Common myeloid progenitor, CD34-positive (primary cell): ENCODE data around the gene FAM13C.

Source experiments
- CTCF ChIA-PET: fragments of 350-600 bp; sonication (Branson Sonifier 250); formaldehyde crosslinking; loops from one replicate; lab custom pipeline; 2021; ENCODE audit warnings: antibody characterized with exemption; lab: Charles Lee
- POLR2A ChIA-PET: fragments of 350-600 bp; sonication (Branson Sonifier 250); formaldehyde crosslinking; loops from one replicate; lab custom pipeline; 2021; ENCODE audit warnings: antibody characterized with exemption; lab: Charles Lee
- DNase-seq, 3 donors: peaks; one replicate each; pipeline versions ENCODE4 v3.0.0 to v3.0.0-alpha.2; 2013
- H3K27ac ChIP-seq, 2 experiments: 1 replicate in 1 of 2; 2 replicates in 1 of 2; pipeline ENCODE4 v1.7.0; 2013; ENCODE audit warnings: inconsistent platforms in 2 of 2, low read length in 2 of 2, mild to moderate bottlenecking in 2 of 2, low read depth in 1 of 2, moderate library complexity in 1 of 2; ENCODE audit not compliant: severe bottlenecking in 2 of 2, insufficient read depth in 1 of 2, poor library complexity in 1 of 2
- H3K27me3 ChIP-seq, 5 experiments: replicated peaks in 2 of 5; 1 replicate in 3 of 5; 2 replicates in 2 of 5; pipeline versions ENCODE4 v1.6.1 to v1.7.0; 2013; ENCODE audit warnings: low read length in 4 of 5, mild to moderate bottlenecking in 2 of 5, moderate library complexity in 2 of 5, inconsistent platforms in 1 of 5; ENCODE audit not compliant: insufficient read depth in 5 of 5, control insufficient read depth in 4 of 5
- H3K36me3 ChIP-seq, 4 experiments: 1 replicate in 2 of 4; 2 replicates in 2 of 4; pipeline versions ENCODE4 v1.6.1 to v1.7.0; 2013; ENCODE audit warnings: low read length in 3 of 4, control low read depth in 1 of 4, mild to moderate bottlenecking in 1 of 4; ENCODE audit not compliant: control insufficient read depth in 4 of 4, insufficient read depth in 4 of 4
- H3K4me1 ChIP-seq, 4 experiments: 1 replicate in 3 of 4; 2 replicates in 1 of 4; pipeline versions ENCODE4 v1.6.1 to v1.7.1; 2013; ENCODE audit warnings: low read length in 3 of 4, mild to moderate bottlenecking in 3 of 4, control low read depth in 1 of 4, inconsistent platforms in 1 of 4, moderate library complexity in 1 of 4; ENCODE audit not compliant: control insufficient read depth in 4 of 4, insufficient read depth in 4 of 4; ENCODE audit errors: control extremely low read depth in 1 of 4
- H3K4me3 ChIP-seq, 7 experiments: 1 replicate in 4 of 7; 2 replicates in 3 of 7; pipeline versions ENCODE4 v1.5.1 to v1.7.0; 2013; ENCODE audit warnings: mild to moderate bottlenecking in 7 of 7, low read length in 6 of 7, moderate library complexity in 6 of 7, inconsistent platforms in 2 of 7, low read depth in 2 of 7, control low read depth in 1 of 7; ENCODE audit not compliant: insufficient read depth in 4 of 7, control insufficient read depth in 1 of 7; ENCODE audit errors: extremely low read depth in 1 of 7
- H3K9me3 ChIP-seq, 5 experiments: 1 replicate in 4 of 5; 2 replicates in 1 of 5; pipeline versions ENCODE4 v1.6.1 to v1.7.1; 2013; ENCODE audit warnings: low read length in 4 of 5, mild to moderate bottlenecking in 2 of 5, inconsistent platforms in 1 of 5, low read depth in 1 of 5, moderate library complexity in 1 of 5; ENCODE audit not compliant: control insufficient read depth in 4 of 5, insufficient read depth in 2 of 5; ENCODE audit errors: control extremely low read depth in 1 of 5
- WGBS: methylation state at CpG from one replicate; pipeline ENCODE4 v1.1.5; 2013; ENCODE audit not compliant: insufficient coverage; 5-methylcytosine and 5-hydroxymethylcytosine counted together

Gene FAM13C

GRCh38 chr10:59276133-59276532 is 86.2 kb downstream of the FAM13C start:
- Histone ChIP-seq H3K9me3 (no peaks in the 10 kb centered on the region), H3K27me3 (no peaks in the 10 kb centered on the region), H3K4me3 (no peak overlapping the region), H3K27ac (no peak overlapping the region), H3K4me1 (peaks cover 0 to 4% (median 0%) of the 10 kb centered on the region in 4 experiments), H3K36me3 (no peaks in the 10 kb centered on the region)
- no peak for DNase-seq
- CTCF ChIA-PET = no interaction called here
- POLR2A ChIA-PET = no interaction called here

- ChIA-PET CTCF (no interaction called here), POLR2A (no interaction called here)
- no peaks in the 10 kb centered on the region for H3K9me3 ChIP-seq
- DNase-seq = no peak
- H3K27me3 ChIP-seq = no peaks in the 10 kb centered on the region
- no peak overlapping the region for H3K4me3 ChIP-seq
- H3K4me1 ChIP-seq = no peaks in the 10 kb centered on the region
- no peaks in the 10 kb centered on the region for H3K36me3 ChIP-seq
- no CpG with 5 or more reads among the region's 1 CpG for WGBS
- no peak overlapping the region for H3K27ac ChIP-seq
These were observed 88.9 kb downstream of the FAM13C start for GRCh38 chr10:59273445-59273844.

- H3K9me3 ChIP-seq = no peaks in the 10 kb centered on the region
- no peaks in the 10 kb centered on the region for H3K27me3 ChIP-seq
- no peak overlapping the region for H3K27ac ChIP-seq
- ChIA-PET POLR2A (no interaction called here), CTCF (no interaction called here)
- peaks cover 0 to under 1% (median 0%) of the 10 kb centered on the region in 4 experiments for H3K4me1 ChIP-seq
- H3K36me3 ChIP-seq = no peaks in the 10 kb centered on the region
- no peak for DNase-seq
- H3K4me3 ChIP-seq = no peak overlapping the region
These were observed 90.3 kb downstream of the FAM13C start for GRCh38 chr10:59272061-59272460.

- DNase-seq = no peak
- Histone ChIP-seq H3K4me1 (peaks cover 6 to 8% (median 8%) of the 10 kb centered on the region in 4 experiments), H3K4me3 (no peak overlapping the region), H3K27me3 (no peaks in the 10 kb centered on the region), H3K36me3 (no peaks in the 10 kb centered on the region), H3K27ac (no peak overlapping the region), H3K9me3 (no peaks in the 10 kb centered on the region)
- WGBS = 100% methylated on average over 2 of the region's 4 CpGs
- CTCF ChIA-PET = no interaction called here
- POLR2A ChIA-PET = no interaction called here
These were observed 91.2 kb downstream of the FAM13C start for GRCh38 chr10:59271160-59271559.

GRCh38 chr10:59270492-59270891 is 91.9 kb downstream of the FAM13C start:
- WGBS = 100% methylated on average over 3 of the region's 3 CpGs

GRCh38 chr10:59269651-59270050 is 92.7 kb downstream of the FAM13C start:
- ChIA-PET POLR2A (no interaction called here), CTCF (no interaction called here)
- H3K4me1 ChIP-seq = peaks cover 15 to 18% (median 16%) of the 10 kb centered on the region in 4 experiments
- H3K27ac ChIP-seq = no peak overlapping the region
- no peaks in the 10 kb centered on the region for H3K27me3 ChIP-seq
- 96% methylated on average over 4 of the region's 6 CpGs for WGBS
- H3K4me3 ChIP-seq = no peak overlapping the region
- no peaks in the 10 kb centered on the region for H3K36me3 ChIP-seq
- no peaks in the 10 kb centered on the region for H3K9me3 ChIP-seq
- no peak for DNase-seq

More at GRCh38 chr10:59270492-59270891, 91.9 kb downstream of the FAM13C start:
- no peaks in the 10 kb centered on the region for H3K9me3 ChIP-seq
- peaks cover 12 to 15% (median 14%) of the 10 kb centered on the region in 4 experiments for H3K4me1 ChIP-seq
- no peak overlapping the region for H3K4me3 ChIP-seq
- no peaks in the 10 kb centered on the region for H3K27me3 ChIP-seq
- POLR2A ChIA-PET = no interaction called here
- no peak overlapping the region for H3K27ac ChIP-seq
- DNase-seq = no peak
- H3K36me3 ChIP-seq = no peaks in the 10 kb centered on the region
- CTCF ChIA-PET = no interaction called here

GRCh38 chr10:59268460-59268859 is 93.9 kb downstream of the FAM13C start:
- H3K4me3 ChIP-seq = no peak overlapping the region
- 97% methylated on average over 7 of the region's 7 CpGs for WGBS
- H3K36me3 ChIP-seq = no peaks in the 10 kb centered on the region
- H3K27me3 ChIP-seq = no peaks in the 10 kb centered on the region
- H3K9me3 ChIP-seq = no peaks in the 10 kb centered on the region
- peaks cover 15 to 18% (median 16%) of the 10 kb centered on the region in 4 experiments for H3K4me1 ChIP-seq
- DNase-seq = no peak
- ChIA-PET POLR2A (no interaction called here), CTCF (interaction anchor here (1.1 to 1.5 kb wide), 2 partner anchors 9 to 11 kb away, joined by 3 read pairs; no protein-coding TSS in a partner anchor)
- H3K27ac ChIP-seq = no peak overlapping the region
